Measurements from ENCODE around the gene CHMP4A.
"Not testable (repeated sequence)": the region's sequence is repeated elsewhere in the genome, so short reads cannot be mapped to it uniquely, and the experiment has no call there.

CHMP4A gene

GRCh38 chr14:24222987-24223386 is 9.7 kb upstream of the CHMP4A start:
- DNase-seq = not testable (repeated sequence)

- no peak for DNase-seq
Measured at GRCh38 chr14:24219521-24219920, 6.2 kb upstream of the CHMP4A start.

GRCh38 chr14:24219080-24219479 is 5.8 kb upstream of the CHMP4A start:
- no peak for DNase-seq

GRCh38 chr14:24216876-24217275 is 3.6 kb upstream of the CHMP4A start:
- DNase-seq = not testable (repeated sequence)

- DNase-seq = no peak
Measured at GRCh38 chr14:24216345-24216699, 3.0 kb upstream of the CHMP4A start.

GRCh38 chr14:24215495-24216344 is 2.4 kb upstream of the CHMP4A start, which contains the start of gene MDP1:
TSS of gene MDP1 (minus strand) at chr14:24216066. CDS start at chr14:24215955, 111 bp downstream.
- peak; percentile 30 to 78 for DNase-seq

GRCh38 chr14:24213866-24214662 is 776 bp upstream of the CHMP4A start:
- DNase-seq = no peak

- DNase-seq = no peak
Measured at GRCh38 chr14:24211311-24211710, 2.0 kb downstream of the CHMP4A start.

- DNase-seq = no peak
Measured at GRCh38 chr14:24207625-24208024, 5.7 kb downstream of the CHMP4A start.

- DNase-seq = no peak
Measured at GRCh38 chr14:24207104-24207551, 6.2 kb downstream of the CHMP4A start.

GRCh38 chr14:24206260-24207103 is 6.8 kb downstream of the CHMP4A start:
- DNase-seq = no peak

- no peak for DNase-seq
Measured at GRCh38 chr14:24204163-24205146, 8.8 kb downstream of the CHMP4A start.

- not testable (repeated sequence) for DNase-seq
Measured at GRCh38 chr14:24203249-24203886, 9.9 kb downstream of the CHMP4A start.

- not testable (repeated sequence) for DNase-seq
Measured at GRCh38 chr14:24202538-24202937, 10.8 kb downstream of the CHMP4A start.

GRCh38 chr14:24198814-24199524 is 14.3 kb downstream of the CHMP4A start:
- no peak for DNase-seq

GRCh38 chr14:24197056-24197450 is 16.2 kb downstream of the CHMP4A start:
- DNase-seq = no peak

GRCh38 chr14:24196071-24197055 is 16.9 kb downstream of the CHMP4A start:
- DNase-seq = no peak

GRCh38 chr14:24195186-24196070 is 17.9 kb downstream of the CHMP4A start, which contains the start of gene TM9SF1:
TSS of gene TM9SF1 (minus strand) at chr14:24195441. CDS start at chr14:24195019, 422 bp downstream.
- DNase-seq = peak in 1 of 2 experiments; percentile 38

Data from cerebellar nuclear complex (tissue), 1 donor.